HG03135 (cell line): ENCODE results near the gene UNC13D.
"Not testable (repeated sequence)": the region's sequence is repeated elsewhere in the genome, so short reads cannot be mapped to it uniquely, and the experiment has no call there.

Source experiments
- ATAC-seq: cut with Tn5 transposase; IDR thresholded peaks from one replicate; pipeline ENCODE4 v1.9.1; 2021; ENCODE audit warnings: mild to moderate bottlenecking, moderate library complexity; ENCODE audit not compliant: unreplicated experiment

UNC13D gene

DNA sequence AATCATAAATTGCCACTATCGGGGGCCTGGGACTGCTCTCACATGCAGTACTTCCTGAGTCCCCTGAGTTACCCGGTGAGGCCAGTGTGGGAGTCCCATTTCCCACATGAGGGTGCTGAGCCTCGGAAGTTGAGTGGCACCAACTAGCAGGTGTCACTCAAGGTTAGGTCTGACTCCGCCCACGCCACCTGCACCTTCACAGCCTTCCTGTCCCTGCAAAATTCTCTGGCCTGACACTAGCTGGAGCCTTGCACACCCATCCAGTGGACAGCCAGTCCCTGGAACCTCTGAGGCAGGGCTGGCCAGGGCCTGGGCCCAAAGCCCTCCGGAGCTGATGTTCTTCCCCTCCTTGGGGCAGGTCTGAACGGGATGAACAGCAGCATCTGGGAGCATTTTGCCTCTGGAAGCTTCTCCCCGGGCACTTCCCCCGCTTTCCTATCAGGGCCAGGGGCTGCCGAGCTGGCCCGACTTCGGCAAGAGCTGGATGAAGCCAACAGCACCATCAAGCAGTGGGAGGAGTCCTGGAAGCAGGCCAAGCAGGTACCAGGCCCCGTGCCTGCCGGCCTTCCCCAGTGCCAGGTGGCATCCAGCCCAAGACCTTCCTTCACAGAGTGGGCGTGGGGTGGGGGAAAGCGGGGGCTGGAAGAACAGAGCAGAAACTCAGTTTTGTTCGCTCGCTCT, 21.9 kb downstream of the UNC13D start:
- ATAC-seq = no peak

DNA sequence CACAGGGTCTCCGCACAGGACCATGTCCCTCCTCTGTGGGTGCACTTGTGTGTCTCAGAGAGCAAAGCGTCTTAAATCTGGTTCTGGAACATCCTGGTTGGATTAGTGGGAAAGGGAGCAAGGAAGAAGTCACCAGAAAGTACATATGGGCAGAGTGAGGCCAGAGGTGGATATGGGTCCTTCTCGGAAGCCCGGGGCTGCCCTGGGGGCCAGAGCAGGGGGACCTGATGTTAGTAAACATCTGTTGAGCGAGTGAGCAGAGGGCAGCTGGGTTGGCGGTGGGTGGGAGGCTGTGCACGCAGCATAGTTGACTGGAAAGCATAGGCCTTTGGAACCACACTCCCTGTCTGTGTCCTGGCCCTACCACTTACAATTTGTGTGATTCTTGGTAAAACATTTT, 22.7 kb downstream of the UNC13D start:
- ATAC-seq = no peak

DNA sequence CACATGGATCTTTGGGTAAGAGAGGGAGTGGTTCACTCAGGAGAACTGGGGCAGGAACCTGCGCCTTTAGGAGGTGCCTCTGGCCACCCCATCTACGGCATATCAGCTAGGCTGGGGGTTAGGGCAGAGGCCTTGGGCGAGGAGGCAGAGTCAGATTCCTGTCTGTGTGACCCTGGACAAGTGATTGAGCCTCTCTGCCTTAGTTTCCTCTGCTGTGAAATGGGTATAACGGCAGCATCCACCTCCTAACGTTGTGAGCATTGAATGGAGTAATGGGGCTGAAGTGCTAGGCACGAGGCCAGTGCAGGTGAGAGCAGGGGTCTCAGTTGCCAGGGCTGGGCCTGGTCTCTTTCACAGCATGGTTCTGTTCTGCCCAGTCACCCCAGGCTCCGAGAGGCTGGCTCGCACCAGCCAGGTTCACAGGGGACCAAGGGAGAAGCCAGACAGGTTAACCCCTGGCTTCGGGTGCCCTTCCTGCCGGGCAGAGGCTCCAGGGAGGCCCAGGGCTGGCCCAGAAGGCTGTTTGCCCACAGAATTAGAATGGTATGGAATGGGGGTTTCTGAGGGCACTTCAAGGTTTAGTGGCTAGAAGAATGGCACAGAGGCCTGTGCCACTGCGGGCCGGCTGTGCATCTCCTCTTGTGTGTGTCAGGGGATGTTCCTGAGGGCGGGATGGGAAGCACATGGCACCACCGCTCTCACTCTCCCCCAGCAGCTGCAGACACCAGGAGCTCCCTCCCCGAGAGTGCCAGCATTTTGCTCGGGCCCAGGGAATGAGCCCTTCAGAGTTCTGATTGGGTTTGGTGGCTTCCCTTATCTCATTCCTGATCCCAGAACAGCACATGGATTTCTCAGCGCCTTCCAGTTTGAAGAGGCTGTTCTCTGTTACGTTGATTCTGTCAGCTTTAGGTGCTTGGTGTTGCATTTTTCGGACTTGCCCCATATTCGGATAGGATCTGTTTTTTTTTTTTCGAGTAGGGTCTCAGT, 23.8 kb downstream of the UNC13D start:
- no peak for ATAC-seq

DNA sequence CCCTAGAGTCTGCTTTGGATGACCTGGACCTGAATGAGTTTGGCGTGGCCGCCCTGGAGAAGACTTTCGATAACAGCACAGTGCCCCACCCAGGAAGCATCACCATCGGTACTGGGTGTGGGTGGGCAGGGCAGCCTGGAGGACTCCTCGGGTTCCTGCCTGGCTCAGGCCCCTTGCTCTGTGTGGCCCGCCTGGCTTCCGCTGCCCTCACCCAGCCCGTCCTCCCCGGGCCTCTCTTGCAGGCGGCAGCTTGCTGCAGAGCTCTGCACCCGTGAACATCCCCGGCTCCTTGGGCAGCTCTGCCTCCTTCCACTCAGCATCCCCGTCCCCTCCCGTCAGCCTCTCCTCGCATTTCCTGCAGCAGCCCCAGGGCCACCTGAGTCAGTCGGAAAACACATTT, 24.5 kb downstream of the UNC13D start:
- no peak for ATAC-seq

DNA sequence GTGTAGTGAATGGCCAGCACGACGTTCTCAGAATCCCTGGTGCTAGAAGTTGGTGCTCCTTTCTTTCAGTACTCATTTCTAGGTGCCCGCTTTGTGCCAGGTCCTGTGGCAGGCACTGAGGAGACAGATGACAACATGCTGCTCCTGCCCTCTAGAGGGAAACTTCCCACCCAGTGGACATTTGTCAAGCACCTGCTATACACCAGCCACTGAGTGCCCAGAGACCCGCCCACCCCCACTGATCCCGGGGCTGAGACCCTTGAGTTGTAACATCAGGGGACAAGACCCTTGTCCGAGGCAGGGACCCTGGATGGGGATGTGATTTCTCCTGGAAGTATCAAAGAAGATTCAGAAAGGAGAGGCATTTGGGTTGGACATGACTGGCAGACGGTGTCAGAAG, 25.1 kb downstream of the UNC13D start:
- ATAC-seq = no peak

DNA sequence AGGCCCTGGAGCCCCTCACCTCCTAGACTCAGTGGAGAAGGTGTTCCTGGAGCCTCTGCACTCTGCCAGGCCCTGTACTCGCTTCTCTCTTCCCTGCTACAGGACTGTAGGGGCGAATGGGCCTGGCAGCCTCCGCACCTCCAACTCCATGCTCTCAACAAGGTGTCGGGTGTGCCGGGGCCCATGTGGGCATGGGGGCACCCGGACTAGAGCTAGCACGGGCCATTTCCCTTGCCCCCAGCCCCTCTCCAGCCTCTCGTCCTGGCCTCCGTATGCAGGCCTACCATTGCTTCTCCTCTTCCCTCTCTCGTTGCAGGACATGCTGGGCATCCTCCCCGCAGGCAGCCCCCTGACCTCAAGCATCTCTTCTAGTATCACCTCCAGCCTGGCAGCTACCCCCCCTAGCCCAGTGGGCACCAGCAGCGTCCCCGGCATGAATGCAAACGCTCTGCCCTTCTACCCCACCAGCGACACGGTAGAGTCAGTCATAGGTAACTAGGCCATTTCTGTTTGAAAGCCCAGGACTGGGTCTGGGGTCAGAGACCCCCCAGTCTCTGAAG, 25.8 kb downstream of the UNC13D start:
- no peak for ATAC-seq

DNA sequence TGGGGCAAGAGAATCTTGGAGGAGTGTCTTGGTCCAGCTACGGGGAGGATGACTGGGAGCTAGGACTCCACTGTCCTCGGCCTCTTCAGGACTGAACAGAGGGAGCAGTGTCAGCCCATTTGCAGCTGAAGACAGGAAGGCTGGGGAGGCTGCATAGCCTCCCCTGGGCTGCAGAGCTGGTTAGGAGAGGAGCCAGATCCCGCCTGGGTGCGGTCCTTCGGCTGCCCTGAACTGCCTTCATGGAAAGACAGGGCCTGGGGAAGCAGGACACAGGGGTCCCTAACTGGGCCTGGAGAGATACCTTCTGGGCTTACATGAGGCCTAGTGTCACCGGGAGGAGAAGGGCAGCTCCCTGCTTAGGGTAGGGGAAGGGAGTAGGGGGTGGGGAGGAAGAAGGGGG, 26.6 kb downstream of the UNC13D start:
- ATAC-seq = no peak

DNA sequence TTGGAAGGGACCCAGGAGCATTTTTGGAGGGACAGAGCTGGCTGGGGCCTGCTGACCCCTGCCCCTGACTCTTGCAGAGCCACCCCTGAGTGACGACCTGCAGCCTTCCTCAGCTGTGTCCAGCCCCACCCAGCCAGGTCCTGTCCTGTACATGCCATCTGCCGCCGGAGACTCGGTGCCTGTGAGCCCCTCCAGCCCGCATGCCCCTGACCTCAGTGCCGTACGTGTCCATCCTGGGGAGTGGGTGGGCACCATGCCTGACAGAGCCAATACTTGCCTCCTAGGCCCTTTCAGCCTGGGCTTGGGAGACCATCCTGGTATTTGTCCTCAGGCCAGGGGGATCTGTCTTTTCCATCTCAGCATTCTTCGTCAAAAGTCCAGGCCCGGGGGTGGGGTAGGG, 27.5 kb downstream of the UNC13D start:
- no peak for ATAC-seq

DNA sequence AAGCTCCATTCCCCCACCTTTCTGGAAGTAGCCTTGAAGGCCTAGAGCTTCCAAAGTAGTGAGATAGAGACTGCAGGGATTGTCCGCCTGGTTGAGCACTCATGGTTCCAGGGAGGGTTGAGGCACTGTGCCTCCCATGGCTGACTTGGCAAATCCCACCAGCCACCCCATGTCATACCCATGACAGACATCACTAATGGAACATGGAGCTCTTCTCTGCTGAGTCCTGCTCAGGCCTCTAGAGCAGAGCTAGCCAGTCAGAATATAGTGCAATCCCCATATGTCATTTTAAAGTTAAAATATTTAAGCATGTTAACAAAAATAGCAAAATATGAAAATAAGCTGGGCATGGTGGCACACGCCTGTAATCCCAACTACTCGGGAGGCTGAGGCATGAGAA, 28.8 kb downstream of the UNC13D start:
- no peak for ATAC-seq

DNA sequence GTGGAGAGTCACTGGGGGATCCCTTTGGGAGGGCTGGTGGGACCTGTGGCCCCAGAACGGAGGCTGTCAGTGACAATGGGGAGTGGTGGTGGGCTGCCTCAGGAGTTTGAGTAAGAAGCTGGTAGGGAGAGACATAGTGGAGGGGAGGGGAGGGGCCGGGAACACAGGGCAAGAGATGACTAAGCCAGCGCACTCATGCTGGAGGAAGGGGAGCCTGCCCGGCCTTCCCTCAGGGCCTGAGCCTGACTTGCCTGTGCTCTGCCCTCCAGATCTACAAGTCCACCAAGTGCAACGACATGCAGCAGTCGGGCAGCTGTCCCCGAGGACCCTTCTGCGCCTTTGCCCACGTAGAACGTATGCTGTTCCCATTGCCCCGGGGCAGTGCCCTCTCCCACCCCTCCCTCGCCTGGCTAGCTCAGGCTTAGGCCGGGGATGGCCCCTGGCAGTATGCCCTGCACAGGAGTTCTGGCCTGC, 29.3 kb downstream of the UNC13D start:
- ATAC-seq = no peak

DNA sequence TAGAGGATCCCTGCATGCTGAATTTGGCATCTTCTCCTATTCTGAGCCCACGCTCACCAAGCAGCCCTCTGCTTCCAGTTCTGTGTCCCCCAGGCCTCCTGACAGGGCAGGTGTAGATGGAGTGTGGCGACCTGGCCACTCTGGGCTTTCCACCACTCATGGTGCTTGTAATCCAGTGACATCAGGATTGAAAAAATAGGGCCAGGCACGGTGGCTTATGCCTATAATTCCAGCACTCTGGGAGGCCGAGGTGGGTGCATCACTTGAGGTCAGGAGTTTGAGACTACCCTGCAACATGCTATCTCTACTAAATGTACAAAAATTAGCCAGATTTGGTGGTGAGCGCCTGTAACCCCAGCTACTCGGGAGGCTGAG, 30.2 kb downstream of the UNC13D start:
- ATAC-seq = no peak

DNA sequence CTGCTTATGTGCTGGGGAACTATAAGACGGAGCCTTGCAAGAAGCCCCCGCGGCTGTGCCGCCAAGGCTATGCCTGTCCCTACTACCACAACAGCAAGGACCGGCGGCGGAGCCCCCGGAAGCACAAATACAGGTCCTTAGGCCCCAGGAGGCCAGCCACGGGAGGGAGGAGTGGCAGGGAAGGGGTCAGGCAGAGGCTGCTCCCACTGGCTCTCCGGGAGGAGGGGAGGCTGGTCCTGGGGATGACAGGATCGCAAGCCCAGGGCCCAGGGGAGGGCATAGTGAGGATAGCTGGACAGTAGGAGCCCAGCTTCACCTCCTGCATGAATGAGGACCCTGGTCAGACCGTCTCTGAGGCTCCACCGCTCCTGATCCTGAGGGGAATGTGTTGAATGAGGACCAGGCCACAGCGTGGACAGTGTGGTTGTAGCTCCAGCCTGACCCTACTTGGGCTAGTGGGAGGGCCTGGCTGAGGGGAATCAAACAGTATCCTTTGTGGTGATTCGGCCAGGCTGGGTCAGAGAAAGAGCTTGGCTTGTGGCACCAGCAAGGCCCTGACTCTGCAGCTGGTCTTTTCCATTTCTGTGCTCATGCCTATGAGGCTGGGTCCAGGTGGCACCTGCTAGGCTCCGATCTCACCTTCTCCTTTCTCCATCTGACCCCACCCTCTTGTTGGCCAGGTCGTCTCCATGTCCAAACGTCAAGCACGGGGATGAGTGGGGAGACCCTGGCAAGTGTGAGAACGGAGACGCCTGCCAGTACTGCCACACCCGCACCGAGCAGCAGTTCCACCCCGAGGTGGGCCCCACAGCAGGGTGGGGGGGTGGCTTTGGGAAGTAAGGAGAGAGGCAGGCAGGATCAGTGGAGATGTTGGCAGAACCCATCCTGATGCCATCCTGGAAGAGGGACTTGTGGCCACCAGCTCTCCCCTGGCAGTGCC, 30.9 kb downstream of the UNC13D start:
- no peak for ATAC-seq

DNA sequence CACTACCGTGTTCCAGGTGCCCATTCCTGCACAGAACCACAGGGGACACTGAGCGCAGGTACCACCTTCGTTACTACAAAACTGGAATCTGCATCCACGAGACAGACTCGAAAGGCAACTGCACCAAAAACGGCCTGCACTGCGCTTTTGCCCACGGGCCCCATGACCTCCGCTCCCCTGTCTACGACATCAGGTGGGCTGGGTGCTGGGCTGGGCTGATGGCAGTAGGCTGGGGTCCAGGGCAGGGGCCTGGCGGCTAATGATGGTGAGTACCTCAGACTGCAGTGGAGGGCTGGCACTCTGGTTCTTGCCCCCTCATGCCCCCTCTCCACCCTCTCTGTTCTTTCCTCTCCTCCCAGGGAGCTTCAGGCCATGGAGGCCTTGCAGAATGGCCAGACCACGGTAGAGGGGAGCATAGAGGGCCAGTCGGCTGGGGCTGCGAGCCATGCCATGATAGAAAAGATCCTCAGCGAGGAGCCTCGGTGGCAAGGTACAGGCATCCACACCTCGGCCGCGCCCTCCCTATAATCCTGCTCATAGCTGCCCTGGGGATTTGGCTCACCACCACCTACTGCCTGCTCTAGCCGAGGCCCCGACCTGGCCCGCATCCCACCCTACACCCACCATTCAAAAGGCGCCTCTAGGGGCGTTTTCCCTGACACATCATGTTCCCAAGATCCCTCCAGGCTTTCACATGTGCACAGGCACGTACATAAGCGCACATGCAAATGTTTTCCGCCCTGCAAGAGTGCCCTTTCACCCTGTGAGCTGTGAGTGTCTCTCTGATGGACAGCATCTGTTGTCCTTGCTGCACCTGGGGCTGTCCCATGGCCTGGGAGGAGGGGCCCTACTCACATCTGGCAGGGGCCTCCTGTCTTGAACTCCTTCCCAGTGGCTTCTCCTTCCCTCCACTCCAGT, 31.8 kb downstream of the UNC13D start:
- ATAC-seq = no peak

DNA sequence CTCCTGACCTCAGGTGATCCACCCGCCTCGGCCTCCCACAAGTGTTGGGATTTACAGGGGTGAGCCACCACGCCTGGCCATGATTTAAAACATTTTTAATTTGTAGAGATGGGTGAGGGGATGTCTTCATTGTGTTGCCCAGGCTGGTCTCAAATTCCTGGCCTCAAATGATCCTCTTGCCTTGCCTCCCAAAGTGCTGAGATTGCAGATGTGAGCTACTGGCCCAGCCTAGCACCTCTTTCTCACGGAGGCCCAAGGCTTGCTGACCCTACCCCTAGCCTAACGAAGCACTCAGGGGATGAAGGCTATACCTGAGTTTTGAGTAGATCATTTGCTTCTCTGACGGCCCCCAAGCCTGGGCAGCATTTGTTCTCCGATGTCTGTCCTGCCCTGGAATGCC, 33.0 kb downstream of the UNC13D start:
- ATAC-seq = no peak

DNA sequence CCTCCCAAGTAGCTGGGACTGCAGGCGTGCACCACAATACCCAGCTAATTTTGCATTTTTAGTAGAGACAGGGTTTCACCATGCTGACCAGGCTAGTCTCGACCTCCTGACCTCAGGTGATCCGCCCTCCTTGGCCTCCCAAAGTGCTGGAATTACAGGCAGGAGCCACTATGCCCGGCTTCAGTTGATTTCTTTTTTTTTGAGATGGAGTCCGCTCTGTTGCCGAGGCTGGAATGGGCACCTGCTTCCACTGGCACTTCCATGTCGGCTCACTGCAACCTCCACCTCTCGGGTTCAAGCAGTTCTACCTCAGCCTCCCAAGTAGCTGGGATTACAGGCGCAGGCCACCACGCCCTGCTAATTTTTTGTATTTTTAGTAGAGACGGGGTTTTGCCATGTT, 33.4 kb downstream of the UNC13D start:
- ATAC-seq = not testable (repeated sequence)

DNA sequence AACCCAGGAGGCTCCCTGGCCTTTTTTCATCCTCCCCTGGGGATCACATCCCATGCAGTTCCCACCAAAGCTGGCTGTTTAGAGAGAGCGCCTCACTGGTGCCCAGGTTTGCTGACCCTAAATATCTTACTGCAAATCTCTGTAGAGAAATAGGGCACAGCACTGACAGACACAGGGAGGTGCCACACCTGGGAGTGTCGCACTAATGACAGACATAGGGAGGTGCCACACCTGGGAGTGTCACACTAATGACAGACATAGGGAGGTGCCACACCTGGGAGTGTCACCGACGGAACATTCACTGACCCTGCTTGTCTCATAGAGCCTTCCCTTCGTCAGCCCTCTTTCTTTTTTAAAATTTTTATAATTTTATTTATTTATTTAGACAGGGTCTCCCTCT, 34.0 kb downstream of the UNC13D start:
- no peak for ATAC-seq

DNA sequence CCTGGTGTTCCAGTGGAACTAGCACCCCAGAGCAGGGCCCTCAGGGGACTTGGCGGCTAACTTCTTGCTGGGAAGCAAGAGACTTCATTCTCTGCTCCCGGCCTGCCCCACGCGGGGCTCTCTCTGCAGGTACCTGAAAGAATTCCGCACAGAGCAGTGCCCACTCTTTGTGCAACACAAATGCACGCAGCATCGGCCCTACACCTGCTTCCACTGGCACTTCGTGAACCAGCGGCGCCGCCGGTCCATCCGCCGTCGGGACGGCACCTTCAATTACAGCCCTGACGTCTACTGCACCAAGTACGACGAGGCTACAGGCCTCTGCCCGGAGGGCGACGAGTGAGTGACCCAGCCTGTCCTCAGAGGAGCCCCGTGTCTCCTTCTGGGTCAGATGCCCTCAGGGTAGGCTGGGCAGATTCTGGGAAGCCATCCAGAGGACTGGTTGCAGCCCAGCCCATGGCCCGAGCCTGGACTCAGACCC, 34.5 kb downstream of the UNC13D start:
- ATAC-seq = no peak

DNA sequence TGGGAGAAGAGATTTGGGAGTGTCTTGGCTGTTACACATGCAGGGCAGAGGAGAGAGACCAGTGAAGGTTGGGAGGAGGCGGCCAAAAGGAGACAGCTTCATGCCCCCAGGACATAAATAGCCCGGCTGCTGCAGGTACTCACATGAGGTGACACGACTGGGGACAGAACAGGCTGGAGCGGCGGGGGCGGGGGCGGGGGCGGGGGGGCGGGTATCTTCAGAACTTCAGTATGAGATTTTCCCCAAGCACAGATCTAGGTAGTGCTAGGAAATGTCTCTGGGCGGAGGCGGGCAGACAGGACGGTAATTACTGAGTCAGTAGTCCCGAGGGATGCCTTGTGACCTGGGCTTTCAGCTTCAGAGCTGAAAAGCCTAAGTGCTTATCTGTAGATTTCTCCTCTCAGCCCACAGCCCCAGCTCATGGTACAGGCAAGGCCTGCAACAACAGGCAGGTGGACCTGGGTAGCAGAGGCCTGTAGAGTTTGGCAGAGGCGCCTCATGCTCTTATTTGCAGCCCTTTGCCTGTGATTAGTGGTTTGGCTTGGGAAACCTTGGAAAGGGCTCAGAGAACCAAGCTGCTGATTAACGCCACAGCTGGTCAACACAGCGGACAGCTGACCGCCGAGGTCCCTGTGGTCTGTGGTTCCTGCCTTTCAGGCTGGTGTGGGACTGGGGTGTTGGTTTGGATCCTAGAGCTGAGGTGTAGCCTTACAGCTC, 35.1 kb downstream of the UNC13D start:
- peak; percentile 61 for ATAC-seq

DNA sequence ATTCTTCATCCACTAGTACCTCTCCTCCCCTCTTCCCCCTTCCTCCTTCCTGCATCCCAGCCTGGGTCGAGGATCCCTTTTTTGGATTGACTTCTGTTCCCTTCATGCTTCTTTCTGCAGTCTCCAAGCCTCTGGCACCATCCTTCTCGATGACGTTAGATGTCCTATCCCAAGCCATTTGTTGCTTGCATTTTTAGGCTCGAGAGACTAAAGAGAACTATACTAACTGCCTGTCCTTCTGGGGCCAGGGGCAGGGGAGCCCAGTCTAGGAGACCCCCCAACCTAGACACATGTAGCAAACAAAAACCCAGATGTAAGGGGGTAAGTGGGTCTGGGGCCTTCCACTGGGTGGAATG, 35.7 kb downstream of the UNC13D start:
- ATAC-seq = no peak
